Measurements from ENCODE around the gene MSTO1. TPM values are rescaled to one million over a fixed set of nuclear protein-coding genes. Genes with fewer than 3 reads are reported as not detected.

MSTO1 gene
- total RNA-seq (2022; extraction: Qiagen RNA extraction): 34.8 to 43.6 TPM (median 43.0 TPM) in 5 replicates

DNA sequence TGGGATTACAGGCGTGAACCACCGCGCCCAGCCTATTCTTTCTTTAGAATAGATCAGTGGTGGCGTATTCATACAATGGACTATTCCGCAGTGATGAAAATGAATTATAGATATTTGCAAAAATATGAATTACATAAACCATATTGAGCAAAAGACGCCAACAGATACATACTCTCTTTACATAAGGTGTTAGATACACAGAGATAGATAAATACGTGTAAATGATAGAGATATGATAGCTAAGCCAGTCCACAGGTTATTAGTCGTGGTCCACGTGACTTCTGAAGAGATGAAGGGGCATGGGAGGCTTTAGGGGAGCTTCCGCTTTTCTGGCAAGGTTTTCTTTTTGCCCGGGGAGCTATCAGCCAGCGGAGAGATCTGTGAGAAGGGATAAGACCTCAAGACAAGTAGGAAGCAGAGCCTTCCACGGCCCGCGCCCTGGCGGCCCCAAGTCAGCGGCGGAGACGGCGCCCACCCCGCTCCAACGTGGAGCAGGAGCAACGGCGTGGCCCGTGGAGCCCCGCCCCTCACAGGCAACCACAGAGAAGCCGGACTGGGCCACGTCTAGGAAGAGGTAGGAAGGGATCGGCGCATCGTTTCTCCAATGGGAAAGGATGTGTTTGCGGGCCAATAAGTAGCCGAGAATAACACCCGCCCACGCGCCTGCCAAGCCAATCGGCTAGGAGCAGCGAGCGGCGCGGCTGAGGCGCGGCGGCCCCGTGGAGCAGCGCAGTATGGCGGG is at the start of gene MSTO1:
TSS of gene MSTO1 (plus strand) at position 704 of the 742 bp plus-strand sequence. CDS start at position 735, 31 bp downstream.

DNA sequence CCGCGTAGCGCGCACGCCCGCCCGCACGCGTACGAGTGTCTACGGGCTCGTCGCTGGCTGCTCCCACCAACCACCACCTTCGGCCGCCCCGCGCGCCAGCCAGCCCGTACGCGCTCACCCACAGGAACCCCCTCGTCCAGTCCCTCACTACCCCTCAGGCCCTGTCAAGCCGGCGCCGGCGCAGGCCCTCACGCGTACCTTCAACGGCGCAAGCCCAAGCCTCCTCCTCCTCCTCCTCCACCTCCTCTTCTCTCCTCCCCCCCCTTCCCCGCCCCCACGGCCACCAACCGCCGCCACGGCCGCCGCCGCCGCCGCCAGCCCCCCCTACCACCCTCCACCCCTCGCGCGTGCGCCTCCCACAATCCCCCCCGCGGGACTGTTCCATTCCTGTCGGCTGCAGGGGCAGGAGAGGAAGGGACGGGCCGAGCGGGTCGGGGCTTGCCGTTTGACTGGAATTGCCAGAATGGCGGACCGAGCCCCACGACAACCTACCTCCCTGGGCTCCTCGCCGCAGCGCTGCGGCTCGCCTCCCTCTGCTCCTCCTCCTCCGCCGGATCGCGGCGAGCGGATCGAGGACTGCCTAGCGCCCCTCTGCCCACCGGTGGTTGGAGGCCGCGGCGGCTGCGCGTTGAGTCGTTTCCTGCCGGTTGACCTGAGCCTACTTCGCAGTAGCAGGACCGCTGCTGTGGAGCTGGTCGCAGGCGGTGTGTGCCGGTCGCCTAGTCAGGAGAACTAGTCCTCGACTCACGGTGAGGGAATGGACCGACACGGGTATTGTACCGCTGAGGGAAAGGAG is 47.2 kb upstream of the MSTO1 start, which contains the start of gene ASH1L:
TSS of gene ASH1L (minus strand) at position 223 of the 796 bp plus-strand sequence. CDS start 41,284 bp downstream, outside the sequence.

Other genes starting within 250 kb of the MSTO1 start
- 8.4 to 11.9 TPM (median 11.5 TPM) in 5 replicates for gene ASH1L, start 47.4 kb upstream of the MSTO1 start, total RNA-seq (2022; extraction: Qiagen RNA extraction)
- gene YY1AP1, start 78.6 kb downstream of the MSTO1 start, total RNA-seq (2022; extraction: Qiagen RNA extraction): 44.8 to 48.8 TPM (median 44.8 TPM) in 5 replicates
- gene DAP3, start 78.9 kb downstream of the MSTO1 start, total RNA-seq (2022; extraction: Qiagen RNA extraction): 111 to 135 TPM (median 122 TPM) in 5 replicates
- 12.6 to 14.7 TPM (median 14.6 TPM) in 5 replicates for gene GON4L, start 247.0 kb downstream of the MSTO1 start, total RNA-seq (2022; extraction: Qiagen RNA extraction)
- gene SYT11, start 249.3 kb downstream of the MSTO1 start, total RNA-seq (2022; extraction: Qiagen RNA extraction): 1.1 to 1.6 TPM (median 1.3 TPM) in 5 replicates

Data from A549 treated with CORT108297 at 1 μM for 4 hours (cell line).